Medulla oblongata (tissue), 1 donor: ENCODE data around the gene ADAM21.
"Not testable (repeated sequence)": the region's sequence is repeated elsewhere in the genome, so short reads cannot be mapped to it uniquely, and the experiment has no call there.

Experiments used
- DNase-seq: peaks from one replicate; pipeline ENCODE4 v3.0.0-alpha.2; 2015; ENCODE audit errors: extremely low spot score

ADAM21 gene

GRCh38 chr14:70451874-70452273, at the start of gene ADAM21:
TSS of gene ADAM21 (plus strand) at chr14:70452174. CDS start at chr14:70457500, 5,326 bp downstream.
- no peak for DNase-seq

- DNase-seq, result not testable (repeated sequence)
Measured at GRCh38 chr14:70403335-70403734, 48.6 kb upstream of the ADAM21 start.

- DNase-seq, result not testable (repeated sequence)
Measured at GRCh38 chr14:70406216-70406615, 45.8 kb upstream of the ADAM21 start.

GRCh38 chr14:70407621-70408020, 44.4 kb upstream of the ADAM21 start:
- no peak for DNase-seq

GRCh38 chr14:70415788-70416187, 36.2 kb upstream of the ADAM21 start:
- DNase-seq, result no peak

- peak; percentile 5 for DNase-seq
Measured at GRCh38 chr14:70416338-70416724, 35.6 kb upstream of the ADAM21 start.

GRCh38 chr14:70416725-70417349, 35.1 kb upstream of the ADAM21 start, which contains the start of gene SYNJ2BP:
TSS of gene SYNJ2BP (minus strand) at chr14:70417090. CDS start at chr14:70416963, 127 bp downstream.
- DNase-seq, result peak; percentile 77

GRCh38 chr14:70419270-70419931, 32.6 kb upstream of the ADAM21 start:
- not testable (repeated sequence) for DNase-seq

- no peak for DNase-seq
Measured at GRCh38 chr14:70422538-70422937, 29.4 kb upstream of the ADAM21 start.

GRCh38 chr14:70425354-70425753, 26.6 kb upstream of the ADAM21 start:
- no peak for DNase-seq

- DNase-seq, result not testable (repeated sequence)
Measured at GRCh38 chr14:70426555-70426954, 25.4 kb upstream of the ADAM21 start.

GRCh38 chr14:70436867-70437266, 15.1 kb upstream of the ADAM21 start:
- DNase-seq, result no peak

- no peak for DNase-seq
Measured at GRCh38 chr14:70441641-70442040, 10.3 kb upstream of the ADAM21 start.

GRCh38 chr14:70442750-70443149, 9.2 kb upstream of the ADAM21 start:
- DNase-seq, result no peak

GRCh38 chr14:70448633-70449340, 3.2 kb upstream of the ADAM21 start:
- no peak for DNase-seq

GRCh38 chr14:70454731-70455130, 2.8 kb downstream of the ADAM21 start:
- DNase-seq, result no peak

GRCh38 chr14:70468731-70469130, 16.8 kb downstream of the ADAM21 start:
- no peak for DNase-seq

GRCh38 chr14:70470863-70471563, 19.0 kb downstream of the ADAM21 start:
- not testable (repeated sequence) for DNase-seq

GRCh38 chr14:70472253-70473159, 20.5 kb downstream of the ADAM21 start:
- DNase-seq, result no peak

GRCh38 chr14:70473825-70474224, 21.9 kb downstream of the ADAM21 start:
- no peak for DNase-seq

- DNase-seq, result not testable (repeated sequence)
Measured at GRCh38 chr14:70475459-70475858, 23.5 kb downstream of the ADAM21 start.
